Epithelial cell of esophagus (primary cell): ENCODE data around the gene ALOX5.

Experiments used
- DNase-seq: peaks from one replicate; pipeline ENCODE4 v3.0.0; 2010; ENCODE audit warnings: low read depth
- H3K4me3 ChIP-seq: 2 replicates; pipeline ENCODE4 v1.5.1; 2011; ENCODE audit warnings: mild to moderate bottlenecking, low read length, control low read depth
- TF ChIP-seq, protein P1 (sequence below): IDR thresholded peaks from 2 replicates; pipeline ENCODE4 v1.5.1; 2011; ENCODE audit warnings: low read depth, mild to moderate bottlenecking, low read length, control low read depth, inconsistent platforms; ENCODE audit not compliant: insufficient read depth; ENCODE audit errors: missing control alignments

The ALOX5 gene

DNA sequence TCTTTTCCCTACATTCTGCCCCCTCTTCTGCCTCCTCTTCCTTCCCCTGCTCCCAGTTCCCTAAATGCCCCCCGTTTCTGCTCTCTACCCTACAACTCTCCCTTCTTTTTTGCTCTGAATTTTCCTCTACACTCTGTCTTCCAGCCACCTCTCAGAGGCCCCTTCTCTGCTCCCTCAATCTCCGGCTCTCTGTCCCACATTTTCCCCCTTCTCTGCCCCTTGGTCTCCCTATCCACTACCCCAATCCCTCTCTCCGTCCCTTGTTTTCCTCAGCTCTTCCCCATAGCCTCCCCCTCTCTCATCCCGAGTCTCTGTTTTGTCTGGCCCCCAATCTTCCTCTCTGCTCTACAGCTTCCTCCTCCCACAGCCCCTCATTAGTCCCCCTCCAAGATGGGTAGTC, 3.3 kb downstream of the ALOX5 start:
- H3K4me3 ChIP-seq = no peak overlapping the region
- no peak for DNase-seq
- TF ChIP-seq, protein P1, sequence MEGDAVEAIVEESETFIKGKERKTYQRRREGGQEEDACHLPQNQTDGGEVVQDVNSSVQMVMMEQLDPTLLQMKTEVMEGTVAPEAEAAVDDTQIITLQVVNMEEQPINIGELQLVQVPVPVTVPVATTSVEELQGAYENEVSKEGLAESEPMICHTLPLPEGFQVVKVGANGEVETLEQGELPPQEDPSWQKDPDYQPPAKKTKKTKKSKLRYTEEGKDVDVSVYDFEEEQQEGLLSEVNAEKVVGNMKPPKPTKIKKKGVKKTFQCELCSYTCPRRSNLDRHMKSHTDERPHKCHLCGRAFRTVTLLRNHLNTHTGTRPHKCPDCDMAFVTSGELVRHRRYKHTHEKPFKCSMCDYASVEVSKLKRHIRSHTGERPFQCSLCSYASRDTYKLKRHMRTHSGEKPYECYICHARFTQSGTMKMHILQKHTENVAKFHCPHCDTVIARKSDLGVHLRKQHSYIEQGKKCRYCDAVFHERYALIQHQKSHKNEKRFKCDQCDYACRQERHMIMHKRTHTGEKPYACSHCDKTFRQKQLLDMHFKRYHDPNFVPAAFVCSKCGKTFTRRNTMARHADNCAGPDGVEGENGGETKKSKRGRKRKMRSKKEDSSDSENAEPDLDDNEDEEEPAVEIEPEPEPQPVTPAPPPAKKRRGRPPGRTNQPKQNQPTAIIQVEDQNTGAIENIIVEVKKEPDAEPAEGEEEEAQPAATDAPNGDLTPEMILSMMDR = no peak

DNA sequence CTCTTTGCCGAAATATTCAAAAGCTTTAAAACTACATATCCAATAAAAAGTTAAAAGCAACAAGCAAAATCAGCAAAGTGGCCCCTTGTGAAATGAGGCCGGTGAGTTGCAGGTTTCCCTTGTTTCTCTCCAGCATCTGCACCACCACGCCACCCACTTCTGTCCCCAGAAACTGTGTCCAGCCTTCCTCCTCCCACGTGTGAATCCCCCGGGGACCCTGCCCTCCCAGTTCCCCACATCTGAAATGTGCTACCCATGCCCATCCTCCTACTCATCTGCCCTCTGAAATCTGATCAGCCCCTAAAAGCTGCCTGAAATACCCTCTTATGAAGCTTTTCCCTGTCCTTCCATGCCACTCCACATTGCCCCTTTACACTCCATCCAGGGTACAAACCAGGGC, 3.8 kb downstream of the ALOX5 start:
- TF ChIP-seq, protein P1 = no peak
- H3K4me3 ChIP-seq = no peak overlapping the region
- DNase-seq = no peak

DNA sequence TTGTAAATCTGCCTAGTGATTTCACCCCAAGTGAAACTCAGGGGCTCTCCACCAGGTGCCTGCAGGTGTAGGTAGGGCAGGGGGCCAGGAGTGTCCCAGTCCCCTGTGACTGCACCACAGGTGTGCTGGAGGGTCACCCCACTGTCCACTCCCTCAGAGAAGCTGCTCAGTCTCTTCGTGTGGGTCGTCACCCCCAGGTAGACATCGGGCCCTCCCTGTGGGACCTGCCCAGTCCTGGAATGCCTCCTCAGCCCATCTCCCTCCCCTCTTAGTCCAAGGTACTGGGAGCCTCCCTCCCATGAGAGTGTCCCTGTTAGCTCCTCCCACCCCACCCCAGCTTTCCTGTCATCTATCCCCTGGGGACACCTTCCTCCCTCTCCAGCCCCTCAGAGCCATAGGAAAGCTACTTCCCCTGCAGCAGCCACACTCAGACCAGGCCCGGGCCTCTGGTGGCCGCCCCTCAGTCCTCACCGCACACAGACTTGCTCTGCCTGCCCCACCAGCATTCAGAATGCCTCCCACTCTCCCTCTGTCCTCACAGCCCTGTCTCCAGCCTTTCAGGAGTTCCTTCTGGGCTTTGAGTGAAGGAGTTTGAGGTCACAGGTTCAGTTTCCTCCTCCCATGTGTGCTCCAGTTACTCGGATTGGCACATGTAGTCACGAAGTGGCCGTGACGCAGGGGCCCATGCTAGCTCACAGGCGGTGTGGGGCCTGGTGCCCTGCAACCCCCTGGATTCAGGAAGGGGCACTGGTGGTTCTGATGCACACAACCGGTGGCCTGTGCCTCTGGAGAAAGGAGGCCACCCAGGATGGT, 5.1 kb downstream of the ALOX5 start:
- DNase-seq = no peak
- no peak overlapping the region for H3K4me3 ChIP-seq
- TF ChIP-seq, protein P1 = no peak

DNA sequence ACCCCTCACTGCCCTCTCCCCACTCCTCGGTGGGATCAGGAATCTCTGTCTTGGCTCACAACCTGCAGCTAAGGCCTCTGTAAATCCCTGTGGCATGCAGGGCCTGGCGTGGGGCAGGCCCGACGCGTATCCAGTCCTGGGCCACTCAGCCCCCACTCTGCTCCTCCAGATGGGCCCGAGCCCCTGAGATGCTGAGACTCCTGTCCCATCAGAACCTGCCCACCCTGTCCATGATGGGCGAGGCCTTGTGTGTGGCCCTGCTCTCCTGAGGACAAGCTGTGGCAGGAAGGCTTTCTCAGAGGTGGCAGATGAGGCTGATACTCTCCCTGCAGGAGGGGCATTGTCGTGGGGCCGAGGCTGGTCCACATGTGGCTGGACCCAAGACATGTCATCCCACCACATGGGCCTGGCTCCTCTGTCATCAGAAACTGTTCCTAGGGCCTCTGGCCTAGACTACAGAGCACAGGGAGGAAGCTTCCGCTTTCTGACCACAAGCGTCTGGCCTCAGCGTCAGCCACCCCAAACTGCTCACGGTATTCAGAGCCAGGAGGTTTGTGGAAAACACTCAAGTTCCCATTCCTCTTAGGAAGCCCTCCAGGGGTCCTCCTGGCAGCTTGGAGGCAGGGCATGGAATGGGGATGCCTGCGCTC, 6.0 kb downstream of the ALOX5 start:
- no peak for DNase-seq
- no peak overlapping the region for H3K4me3 ChIP-seq
- TF ChIP-seq, protein P1 = no peak

DNA sequence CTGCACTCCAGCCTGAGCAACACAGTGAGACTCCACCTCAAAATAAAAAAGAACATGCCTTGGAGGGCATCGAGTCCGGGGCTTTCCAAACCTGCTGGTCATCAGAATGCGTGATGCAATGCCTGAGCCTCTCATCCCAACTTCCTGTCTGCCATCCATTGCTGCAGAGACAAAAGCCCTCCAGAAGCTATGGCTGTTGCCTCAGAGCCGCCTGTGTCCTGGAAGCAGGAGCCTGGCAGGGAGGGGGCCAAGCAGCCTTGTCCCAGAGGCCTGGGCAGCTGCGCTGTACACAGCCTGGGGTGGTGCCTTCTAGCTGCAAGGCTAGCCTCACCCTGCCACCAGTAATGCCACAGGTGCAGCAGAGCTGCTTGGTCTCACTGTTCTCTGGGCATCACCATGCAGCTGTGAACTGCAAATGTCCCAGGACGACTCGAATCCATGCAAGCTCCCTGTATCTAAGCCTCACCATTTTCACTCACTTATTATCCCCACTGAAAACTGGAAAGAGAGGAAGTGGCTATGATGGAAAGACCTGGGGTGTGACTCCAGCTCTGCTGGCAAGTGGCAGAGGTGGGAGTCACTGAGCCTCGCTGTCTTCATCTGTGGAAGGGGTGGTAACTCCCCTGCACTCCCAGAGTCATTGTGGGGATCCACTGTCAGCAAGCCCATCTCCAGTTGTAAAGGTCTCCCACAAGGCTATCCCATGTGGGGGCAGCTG, 7.0 kb downstream of the ALOX5 start:
- no peak for DNase-seq
- H3K4me3 ChIP-seq = no peak overlapping the region
- TF ChIP-seq, protein P1 = no peak

DNA sequence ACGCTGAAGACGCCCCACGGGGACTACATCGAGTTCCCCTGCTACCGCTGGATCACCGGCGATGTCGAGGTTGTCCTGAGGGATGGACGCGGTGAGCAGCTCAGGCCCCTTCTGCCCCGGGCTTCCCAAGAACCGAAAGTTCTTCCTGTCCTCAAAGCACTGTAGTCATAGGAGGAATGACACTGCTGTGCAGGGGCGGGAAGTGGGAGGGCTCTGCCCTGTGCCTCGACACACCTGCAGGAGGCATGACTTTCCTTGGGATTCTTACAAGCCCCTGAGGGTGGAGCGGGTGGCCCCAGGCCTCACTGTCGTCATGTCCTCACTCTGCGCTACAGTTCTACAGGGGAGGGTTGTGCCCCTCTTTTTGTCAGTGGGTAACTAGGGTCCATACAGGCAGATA, 8.6 kb downstream of the ALOX5 start:
- TF ChIP-seq, protein P1 = no peak
- DNase-seq = no peak
- no peak overlapping the region for H3K4me3 ChIP-seq
